HG03439 (cell line): ENCODE results near the gene TAGLN.

Experiments used
- ATAC-seq: cut with Tn5 transposase; IDR thresholded peaks from one replicate; pipeline ENCODE4 v1.9.1; 2021; ENCODE audit warnings: mild to moderate bottlenecking, moderate library complexity; ENCODE audit not compliant: unreplicated experiment

The TAGLN gene

DNA sequence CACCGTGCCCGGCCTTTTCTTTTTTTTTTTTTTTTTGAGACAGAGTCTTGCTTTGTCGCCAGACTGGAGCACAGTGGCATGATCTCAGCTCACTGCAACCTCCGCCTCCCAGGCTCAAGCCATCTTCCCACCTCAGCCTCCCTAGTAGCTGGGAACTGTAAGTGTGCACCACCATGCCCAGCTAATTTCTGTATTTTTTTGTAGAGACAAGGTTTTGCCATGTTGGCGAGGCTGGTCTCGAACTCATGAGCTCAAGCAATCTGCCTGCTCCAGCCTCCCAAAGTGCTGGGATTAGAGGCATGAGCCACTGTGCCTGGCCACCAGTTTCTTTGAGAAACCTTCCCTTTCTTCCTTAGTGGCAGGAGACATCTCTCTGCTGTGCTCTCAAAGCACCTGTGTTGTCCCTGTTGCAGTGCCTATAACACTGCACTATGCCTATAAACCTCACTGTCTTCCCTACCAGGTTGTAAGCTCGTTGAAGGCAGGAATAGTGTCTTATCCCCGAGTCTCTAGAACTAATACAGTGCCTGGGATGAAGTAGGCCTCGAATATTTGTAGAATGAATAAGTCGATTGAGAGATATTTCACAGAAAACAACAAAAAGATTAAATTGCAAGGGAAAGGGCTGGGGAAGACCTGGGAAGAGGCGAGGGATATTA, 13.7 kb downstream of the TAGLN start:
- no peak for ATAC-seq

DNA sequence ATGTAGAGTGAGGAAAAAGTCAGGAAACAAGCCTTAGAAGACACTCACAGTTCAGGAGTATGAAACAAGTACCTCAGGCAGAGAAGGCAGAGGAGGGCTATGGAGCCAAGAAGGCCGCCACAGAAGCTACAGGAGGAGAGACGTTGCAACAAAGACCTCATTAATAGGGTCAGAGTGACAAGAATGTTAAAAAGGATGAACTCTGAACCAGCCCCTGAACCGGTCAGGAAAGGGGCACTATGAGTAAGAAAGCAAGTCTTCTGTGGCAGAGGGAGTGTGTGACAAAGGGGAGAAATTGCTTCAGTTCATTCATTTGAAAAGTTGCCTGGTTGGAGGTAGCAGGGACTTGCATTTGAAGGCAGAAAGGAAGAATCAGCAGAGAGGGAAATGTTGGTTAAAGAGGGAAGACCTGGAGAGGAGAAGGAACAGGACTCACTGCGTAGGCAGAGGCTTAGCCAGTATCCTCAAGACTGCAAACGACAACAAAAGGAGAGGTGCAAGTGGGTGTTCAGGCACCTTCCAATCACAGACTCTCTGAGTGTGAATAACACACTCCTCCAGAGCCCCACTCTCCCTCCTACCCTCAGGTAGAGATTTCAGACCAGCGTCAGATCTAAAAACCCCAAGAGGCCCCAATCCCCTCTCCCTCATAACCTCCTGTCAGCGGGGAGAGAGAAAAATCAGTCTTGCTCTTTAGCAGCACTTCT, 15.4 kb downstream of the TAGLN start:
- ATAC-seq: no peak

DNA sequence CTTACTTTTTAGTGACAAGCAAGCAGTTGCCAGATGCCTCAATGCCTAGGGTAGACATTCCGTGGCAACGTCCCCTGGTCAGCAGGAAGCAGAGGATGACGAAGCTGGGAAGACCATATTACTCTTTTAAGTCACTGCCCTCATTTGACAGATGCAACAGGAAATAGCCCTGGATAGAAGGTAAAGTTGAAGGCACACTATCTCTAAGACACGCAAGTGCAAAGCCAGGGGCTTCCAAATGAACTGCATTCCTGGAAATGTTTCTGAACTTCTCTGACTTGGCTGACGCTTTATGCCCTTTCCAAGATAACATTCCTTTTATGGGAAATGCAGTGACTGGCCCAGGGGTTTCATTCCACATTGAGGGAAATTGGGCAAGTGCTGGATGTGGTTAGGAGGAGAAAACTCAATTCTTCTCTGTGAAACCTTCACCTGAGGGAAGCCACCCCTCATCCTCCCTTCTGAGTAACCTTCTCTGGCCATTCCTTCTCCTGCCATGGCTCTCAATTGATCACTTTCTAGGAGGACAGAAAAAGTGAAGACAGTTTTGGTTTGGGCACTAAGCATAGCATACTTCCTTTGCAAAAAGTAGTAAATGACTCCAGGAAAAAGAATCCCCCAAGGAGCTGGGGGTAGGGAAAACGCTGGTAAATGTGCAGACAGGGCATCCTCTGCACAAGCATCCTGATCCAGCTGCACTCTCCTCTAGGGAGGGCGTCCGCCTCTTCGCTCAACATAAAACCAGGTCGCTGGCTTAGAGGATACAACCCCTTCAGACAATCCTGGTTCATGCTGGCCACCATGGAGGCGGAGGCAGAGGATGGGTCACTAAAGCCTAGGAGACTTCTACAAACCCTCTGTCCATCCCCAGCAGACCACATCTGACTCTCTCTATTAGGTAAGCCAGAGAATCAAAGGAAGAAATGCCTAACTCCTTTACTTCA, 18.2 kb downstream of the TAGLN start:
- no peak for ATAC-seq

DNA sequence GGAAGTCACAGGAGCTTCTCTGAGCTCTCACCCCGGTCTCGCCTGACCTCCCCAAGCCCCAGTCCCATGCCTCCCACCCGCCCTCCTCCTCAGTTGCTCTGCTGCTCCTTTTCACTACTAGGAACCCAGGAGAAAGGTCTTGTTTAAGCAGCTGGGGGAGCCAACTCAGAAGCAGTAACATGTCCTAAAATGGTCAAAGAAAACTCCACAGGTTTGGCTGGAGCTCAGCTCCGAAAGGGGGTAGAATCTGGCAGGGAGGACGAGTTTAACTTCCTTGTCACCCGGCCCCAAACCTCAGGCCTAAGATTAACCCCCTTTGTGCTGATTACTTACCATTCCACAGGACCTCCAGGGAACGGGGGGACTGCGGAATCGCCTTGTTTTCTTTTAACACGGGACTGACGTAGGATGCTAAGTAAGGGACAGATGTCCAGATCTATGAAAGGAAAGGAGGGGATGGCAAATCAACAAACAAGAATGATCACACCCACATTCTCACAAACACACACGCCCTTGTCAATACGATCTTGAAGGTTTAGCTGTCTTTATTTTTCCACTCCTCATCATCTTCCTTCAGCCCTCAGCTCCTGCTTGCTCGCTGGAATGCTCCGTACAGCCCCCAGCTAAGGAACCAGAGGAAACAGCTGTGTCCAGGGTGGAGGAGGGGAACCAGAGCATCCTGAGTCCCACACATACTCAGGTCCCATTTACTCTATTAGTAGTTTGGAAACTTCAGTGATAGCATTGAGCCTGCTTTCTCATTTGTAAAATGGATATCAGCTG, 19.2 kb downstream of the TAGLN start:
- ATAC-seq: no peak

DNA sequence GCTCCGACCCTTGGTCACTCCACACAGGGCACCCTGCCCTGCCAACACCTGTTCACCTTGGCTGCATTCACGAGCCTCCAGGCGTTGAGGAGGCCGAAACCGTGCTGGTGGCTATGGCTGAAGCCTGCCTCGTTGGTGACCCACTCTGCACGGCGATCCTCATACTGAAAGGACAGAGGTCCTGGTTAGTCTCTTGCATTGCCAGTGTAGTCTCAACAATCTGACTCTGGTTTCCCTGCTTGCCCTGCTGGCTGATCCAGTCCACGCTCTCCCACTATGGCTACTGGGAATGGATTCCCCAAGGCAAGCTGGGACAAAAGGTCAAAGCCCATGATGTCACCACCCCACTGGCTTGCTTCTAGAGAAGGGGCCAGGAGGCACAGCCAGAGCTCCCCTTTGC, 19.8 kb downstream of the TAGLN start:
- no peak for ATAC-seq

DNA sequence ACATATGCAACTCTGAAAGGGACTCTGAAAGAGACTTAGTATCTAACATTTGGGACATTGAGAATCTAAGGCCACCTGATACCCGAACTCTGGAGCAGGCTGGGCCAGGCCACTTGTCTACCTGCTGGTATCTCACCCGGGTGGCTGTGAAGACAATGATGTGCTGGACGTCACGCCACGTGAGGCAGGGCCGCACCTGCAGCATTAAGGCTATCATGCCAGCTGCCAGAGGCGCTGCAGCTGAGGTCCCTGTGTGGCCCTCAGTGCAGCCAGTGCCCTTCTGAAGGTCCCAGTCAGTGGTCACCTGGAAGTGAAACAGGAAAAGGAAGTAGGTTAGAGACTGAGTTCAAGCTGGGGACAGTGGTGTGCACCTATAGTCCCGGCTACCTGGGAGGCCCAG, 20.3 kb downstream of the TAGLN start:
- ATAC-seq: no peak

DNA sequence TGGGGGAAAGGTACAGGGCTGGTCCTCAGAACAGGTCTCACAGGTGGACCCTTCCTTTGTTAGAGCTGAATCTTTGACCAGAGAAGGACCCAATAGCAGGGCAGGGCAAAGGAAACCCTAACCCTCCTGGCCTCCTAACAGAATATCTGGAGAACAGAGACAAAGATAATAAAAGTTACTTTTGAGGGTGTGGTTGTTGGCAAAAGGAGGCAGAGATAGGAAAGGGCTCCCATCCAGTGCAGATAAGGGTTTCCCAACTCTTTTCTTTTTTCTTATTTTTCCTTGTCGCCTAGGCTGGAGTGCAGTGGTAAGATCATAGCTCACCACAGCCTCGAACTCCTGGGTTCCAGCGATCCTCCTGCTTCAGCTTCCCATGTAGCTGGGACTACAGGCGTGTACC, 20.8 kb downstream of the TAGLN start:
- no peak for ATAC-seq

DNA sequence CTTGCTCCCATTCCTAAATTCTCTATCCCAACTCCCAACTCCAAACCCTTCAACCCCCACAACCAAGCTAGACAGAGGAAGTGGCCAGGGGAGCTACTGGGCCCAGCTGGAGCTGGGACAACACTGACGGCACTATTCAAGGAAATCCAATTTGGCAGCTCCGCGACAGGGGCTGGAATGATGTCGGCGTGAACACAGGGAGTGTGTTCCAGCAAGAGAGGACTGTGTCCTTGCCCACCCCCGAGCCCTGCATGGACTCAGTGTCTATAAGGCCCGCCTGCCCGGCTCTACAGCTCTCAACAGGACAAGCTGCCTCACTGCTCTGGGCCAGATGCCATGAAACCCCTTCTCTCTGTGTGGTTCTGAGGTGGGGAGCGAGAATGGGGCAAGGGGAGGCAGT, 21.4 kb downstream of the TAGLN start:
- no peak for ATAC-seq

DNA sequence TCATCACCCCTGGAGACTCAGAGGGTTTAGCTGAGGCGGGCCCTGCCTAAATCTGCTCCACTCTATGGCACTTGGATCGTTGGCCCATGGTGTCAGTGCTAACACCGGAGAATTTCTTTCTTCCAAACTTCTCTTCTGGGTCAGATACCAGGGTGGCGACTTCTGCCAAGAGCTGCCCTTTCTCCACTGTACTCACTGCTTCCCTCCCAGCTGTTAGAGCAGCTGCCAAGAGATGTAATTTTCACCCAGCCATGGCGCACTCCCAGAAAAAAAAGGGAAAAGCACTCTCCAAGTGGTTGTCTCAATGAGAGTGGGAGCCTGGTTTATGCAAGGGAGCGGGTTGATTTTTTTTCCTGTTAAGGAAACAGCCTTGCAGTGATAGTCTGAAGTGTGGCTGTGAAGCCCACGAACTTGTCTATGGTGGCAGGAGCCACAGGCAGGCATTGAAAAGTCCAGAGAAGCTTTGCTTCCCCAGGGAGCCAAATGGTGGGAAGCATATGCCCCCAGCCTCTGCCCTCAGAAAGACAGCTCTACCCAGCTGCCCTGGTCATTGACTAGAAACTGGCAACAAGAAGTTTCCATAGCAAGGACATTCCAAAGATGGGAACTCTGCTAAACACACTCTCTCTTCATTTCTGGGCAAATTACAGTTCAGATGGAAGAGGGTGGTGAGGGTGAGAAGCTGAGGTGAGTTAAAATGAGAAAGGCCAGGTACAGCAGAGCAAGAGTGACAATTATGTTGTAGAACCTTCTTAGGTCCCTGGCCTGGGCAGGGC, 22.0 kb downstream of the TAGLN start:
- no peak for ATAC-seq

DNA sequence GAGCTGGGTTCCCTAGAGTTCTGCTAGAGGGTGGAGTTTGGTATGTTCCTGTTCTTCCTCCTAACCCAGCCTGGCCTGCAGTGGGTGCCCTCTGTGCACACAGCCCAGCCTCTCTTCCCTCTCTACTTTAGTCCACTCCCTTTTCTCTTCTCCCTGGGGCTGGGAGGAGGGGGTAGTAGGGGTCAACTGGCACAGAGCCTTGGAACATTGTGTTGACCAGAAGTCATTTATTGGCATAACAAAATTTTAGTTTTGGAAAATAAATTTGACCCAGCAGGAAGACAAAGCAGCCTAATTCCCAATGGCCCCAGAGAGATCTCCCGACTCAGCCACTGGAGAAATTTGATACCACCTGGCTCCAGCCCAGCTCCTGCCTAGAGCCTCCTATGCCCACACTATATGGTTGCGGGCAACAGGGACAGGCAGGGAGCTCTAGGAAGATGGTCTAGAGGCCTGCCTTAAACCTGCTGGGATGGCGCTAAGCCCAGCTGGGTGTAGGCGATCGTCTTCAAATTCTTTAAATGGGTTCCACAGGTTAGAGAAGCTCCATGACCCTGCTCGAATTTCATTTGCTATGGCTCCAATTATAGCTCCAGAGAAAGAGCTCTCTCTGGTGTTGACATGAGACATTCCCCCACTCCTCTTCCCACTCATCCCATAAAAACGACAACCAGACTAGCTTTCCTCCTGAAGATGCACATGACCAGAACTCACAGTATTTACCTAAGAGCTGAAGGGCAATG, 22.8 kb downstream of the TAGLN start:
- no peak for ATAC-seq

DNA sequence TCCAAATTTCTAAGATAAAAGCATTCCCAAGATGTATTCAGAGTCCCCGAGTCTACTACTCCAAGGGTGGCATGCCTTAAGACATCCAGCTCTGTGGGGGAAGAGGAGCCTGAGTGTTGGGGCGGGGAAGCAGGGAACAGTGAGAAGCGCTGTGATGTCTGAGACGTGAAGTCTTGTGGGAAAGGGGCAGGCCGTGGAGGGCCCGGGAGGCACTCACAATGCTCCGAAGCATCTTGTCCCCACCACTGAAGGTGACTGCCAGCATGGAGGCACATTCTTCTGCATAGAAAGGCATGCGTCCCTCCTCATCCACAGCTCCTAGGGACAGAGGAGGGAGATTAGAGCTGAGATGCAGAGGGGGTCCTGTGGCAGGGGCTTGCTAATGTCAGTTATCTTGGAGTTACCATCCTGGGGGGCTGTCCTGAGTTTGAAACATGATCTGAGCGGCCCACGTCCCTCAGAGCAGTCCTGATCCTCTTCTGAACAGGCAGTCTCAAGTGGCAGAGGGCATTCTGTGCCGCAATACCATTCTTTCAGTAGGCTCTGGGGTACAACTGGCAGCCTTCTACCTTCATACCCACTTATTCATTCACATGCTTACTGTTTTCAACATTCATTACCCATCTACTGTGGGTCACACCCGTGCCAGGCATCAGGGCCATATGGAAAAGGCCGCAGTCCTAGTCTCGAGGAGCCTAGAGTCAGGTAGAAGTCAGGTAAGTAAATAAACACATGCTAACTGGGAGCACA, 24.0 kb downstream of the TAGLN start:
- ATAC-seq: no peak

DNA sequence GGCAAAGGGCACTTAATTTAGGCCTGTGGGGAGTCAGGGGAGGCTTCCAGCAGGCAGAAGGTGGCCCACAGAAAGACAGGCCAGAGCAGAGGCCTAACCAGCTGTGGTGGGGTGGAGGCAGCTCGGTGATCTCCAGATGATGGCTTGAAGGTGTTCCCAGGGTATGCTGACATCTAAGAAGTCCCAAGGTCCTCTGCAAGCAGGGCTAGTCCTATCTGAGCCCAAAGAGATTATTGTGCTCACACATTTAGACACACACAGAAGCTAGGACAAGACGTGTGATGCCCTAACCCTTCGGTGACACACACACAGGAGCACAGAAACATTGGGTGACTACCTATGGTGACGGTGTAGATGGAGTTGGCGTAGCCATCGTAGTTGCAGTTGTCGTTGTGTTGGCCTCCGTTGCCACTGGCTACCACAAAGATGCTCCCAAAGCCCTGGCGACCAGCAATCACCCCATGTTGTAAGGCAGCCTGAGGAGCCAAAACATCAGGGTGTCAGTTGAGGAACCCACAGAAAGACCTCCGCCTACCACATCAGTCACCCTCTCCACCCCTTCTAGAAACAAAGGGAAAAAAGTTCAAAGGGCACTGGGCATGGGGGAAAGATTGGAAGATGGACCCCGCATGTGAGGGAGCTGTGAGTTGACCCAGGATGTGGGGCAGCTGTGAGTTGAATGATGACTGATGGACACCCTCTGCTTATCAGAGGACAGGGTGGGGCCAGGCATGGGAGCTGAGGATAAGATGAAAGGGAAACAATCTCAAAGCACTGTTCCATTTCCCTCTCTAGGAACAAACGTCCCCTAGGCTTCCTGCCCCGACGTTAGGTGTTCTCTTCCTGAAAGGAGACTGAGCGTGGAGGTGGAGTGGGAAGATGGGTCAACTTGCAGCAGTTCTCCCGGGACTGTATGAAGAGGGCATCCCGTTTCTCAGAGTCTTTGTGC, 24.8 kb downstream of the TAGLN start:
- ATAC-seq: no peak

DNA sequence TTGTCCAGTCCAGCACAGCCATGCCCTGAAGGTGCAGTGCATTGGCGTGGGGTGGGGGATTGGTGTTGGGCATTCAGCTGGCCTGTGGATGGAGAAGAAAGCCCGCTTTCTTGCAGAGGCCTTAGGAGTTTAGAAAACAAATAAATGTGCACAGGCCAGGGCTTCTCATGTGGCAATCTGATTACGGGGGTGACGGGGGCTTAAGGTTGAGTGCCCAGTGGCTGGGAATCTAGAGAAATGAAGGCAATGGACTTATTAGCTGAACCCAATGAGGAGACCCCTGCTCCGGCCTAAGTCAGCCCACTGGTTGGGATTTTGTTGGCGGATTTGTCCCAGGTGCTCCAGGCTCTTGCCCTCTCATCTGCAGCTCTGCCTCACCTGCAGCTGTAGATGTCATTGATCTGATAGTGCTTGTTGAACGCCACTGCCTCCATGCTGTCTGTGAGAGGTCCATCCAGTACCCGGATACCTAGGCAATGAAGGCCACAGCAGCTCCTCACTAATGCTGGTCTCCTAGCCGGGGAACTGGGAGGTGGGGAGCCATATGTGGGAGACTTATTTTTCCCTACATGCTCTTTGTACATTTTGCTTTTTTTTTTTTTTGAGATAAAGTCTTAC, 26.5 kb downstream of the TAGLN start:
- no peak for ATAC-seq

DNA sequence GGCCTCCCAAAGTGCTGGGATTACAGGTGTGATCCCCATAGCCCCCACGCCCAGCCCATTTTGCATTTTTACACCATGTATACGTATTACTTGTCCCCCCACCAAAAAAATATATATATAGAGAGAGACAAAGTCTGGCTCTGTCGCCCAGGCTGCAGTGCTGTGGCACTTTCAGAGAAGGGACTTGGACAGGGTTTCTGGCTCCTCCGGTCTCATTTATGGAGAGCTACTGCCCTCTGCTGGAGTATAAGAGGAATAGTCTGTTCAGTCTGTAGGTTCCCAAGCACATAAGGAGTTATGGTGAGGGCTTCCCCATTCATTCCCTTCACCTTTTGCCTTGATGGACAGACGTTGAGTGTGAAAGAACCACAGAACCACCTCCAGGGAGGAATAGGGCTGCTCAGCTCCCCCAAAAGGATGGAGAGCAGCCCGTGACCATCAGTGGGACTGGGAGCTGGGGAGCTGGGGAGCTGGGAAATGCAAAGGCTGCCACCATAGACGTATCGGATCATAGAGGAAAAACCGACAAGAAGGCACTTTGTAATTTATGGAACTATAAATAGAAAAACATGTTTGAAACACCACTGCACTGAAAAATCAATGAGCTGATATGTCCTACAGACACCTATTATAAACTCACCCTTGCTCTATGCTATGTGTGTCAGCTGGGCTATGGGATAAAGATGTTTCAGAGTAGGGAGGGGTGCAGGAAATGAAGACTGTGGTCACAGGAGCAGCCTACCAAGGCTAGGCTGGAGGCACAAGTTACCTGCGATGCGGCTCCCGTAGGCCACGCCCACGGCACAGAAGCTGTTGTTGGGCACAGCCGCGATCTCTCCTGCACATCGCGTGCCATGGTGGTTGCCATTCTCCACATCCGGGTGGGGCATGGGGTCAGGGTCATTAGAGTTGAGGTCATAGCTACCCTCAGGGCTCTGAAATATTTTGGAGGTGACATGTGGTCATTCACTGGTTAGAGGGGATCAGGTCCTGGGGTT, 27.5 kb downstream of the TAGLN start:
- ATAC-seq: no peak

DNA sequence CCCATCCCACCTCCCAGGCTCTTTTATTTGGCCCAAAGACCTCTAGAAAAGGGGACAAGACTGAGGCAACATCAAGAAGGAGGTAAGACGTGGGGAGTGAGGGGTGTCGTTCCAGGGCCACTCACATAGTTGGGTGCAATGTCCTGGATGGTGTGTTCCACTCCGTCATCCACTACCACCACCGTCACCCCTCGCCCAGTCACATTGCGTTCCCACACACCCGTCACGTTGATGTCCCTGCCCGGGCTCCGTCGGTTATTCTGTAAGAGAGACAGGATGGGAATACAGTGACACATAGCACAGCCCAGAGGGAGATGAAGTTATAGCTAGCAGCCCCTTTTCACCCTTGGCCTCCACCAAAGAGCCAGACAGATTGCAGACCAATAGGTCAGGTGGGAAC, 28.9 kb downstream of the TAGLN start:
- ATAC-seq: no peak

DNA sequence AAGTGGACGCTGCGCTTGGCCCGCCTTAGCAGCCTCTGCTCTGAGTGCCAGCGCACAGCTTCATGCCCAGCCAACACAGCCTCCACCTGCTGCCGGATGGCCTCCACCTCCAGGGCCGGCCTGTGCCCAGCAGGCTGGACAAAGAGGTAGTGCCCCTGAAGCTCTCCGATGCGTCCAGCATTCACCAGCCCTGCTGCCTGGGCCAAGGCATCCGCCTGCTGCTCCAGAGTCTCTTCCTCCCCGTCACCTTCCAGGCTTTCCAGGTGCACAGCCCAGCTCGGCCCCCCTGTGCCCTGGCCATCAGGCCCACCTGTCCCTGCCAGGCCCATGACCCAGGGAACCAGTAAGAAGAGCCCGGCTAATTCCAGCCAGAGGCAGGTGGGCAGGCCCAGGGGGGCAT, 30.2 kb downstream of the TAGLN start:
- no peak for ATAC-seq
